Esophagus (tissue), 2 donors: ENCODE results near the gene KLRC1. TPM values are rescaled to one million over a fixed set of nuclear protein-coding genes. Genes with fewer than 3 reads are reported as not detected.
"Not testable (repeated sequence)": the region's sequence is repeated elsewhere in the genome, so short reads cannot be mapped to it uniquely, and the experiment has no call there.

Experiments used
- H3K27ac ChIP-seq, 2 donors: one replicate each; pipeline ENCODE4 v1.5.1; 2013; ENCODE audit warnings: low read depth in 2 of 2, mild to moderate bottlenecking in 2 of 2, inconsistent platforms in 1 of 2, low read length in 1 of 2, moderate library complexity in 1 of 2
- H3K27me3 ChIP-seq, 2 donors: one replicate each; pipeline ENCODE4 v1.6.1; 2013; ENCODE audit warnings: low read length in 2 of 2, control low read depth in 1 of 2, mild to moderate bottlenecking in 1 of 2; ENCODE audit not compliant: insufficient read depth in 2 of 2, control insufficient read depth in 1 of 2
- H3K36me3 ChIP-seq, 2 donors: one replicate each; pipeline ENCODE4 v1.6.1; 2013; ENCODE audit warnings: low read length in 1 of 2; ENCODE audit not compliant: control insufficient read depth in 2 of 2, insufficient read depth in 2 of 2
- H3K4me1 ChIP-seq, 2 donors: one replicate each; pipeline ENCODE4 v1.6.1; 2013; ENCODE audit warnings: low read length in 1 of 2; ENCODE audit not compliant: control insufficient read depth in 2 of 2, insufficient read depth in 2 of 2
- H3K4me3 ChIP-seq, 2 donors: one replicate each; pipeline ENCODE4 v1.5.1; 2013; ENCODE audit warnings: low read length in 2 of 2, mild to moderate bottlenecking in 2 of 2, low read depth in 1 of 2, moderate library complexity in 1 of 2
- H3K9me3 ChIP-seq, 2 donors: one replicate each; pipeline ENCODE4 v1.6.1; 2013; ENCODE audit warnings: mild to moderate bottlenecking in 2 of 2, low read depth in 1 of 2, low read length in 1 of 2, moderate library complexity in 1 of 2; ENCODE audit not compliant: control insufficient read depth in 2 of 2, insufficient read depth in 1 of 2
- WGBS, 2 donors: extraction: QIAGEN DNeasy Blood & Tissue Kit; methylation state at CpG; one replicate each; pipeline ENCODE4 v1.1.7; 2013; 5-methylcytosine and 5-hydroxymethylcytosine counted together
- polyA plus RNA-seq, 2 donors: library from polyadenylated mRNA; stranded (reverse); fragments of 200-250 nt; gene quantifications; one replicate each; pipeline ENCODE4 v1.2.3, GENCODE V29; 2013
- donor health status: healthy with polysubstance abuse.
- donor health status: Bipolar disorder and iron deficiency.

KLRC1 gene
- polyA plus RNA-seq, 2 donors = 0.65 to 0.78 TPM

GRCh38 chr12:10430623-10431022, 22.6 kb downstream of the KLRC1 start:
- H3K36me3 ChIP-seq, H3K27me3 ChIP-seq, H3K27ac ChIP-seq, H3K9me3 ChIP-seq, H3K4me3 ChIP-seq, H3K4me1 ChIP-seq: not testable (repeated sequence)
- WGBS, 2 donors = 77% methylated on average over 4 of the region's 4 CpGs

- not testable (repeated sequence) for H3K27me3 ChIP-seq, H3K4me3 ChIP-seq, H3K4me1 ChIP-seq, H3K9me3 ChIP-seq, H3K36me3 ChIP-seq, H3K27ac ChIP-seq
- WGBS, 2 donors = 87% methylated on average over 7 of the region's 8 CpGs
Observed at GRCh38 chr12:10425938-10426337, 27.2 kb downstream of the KLRC1 start.

DNA sequence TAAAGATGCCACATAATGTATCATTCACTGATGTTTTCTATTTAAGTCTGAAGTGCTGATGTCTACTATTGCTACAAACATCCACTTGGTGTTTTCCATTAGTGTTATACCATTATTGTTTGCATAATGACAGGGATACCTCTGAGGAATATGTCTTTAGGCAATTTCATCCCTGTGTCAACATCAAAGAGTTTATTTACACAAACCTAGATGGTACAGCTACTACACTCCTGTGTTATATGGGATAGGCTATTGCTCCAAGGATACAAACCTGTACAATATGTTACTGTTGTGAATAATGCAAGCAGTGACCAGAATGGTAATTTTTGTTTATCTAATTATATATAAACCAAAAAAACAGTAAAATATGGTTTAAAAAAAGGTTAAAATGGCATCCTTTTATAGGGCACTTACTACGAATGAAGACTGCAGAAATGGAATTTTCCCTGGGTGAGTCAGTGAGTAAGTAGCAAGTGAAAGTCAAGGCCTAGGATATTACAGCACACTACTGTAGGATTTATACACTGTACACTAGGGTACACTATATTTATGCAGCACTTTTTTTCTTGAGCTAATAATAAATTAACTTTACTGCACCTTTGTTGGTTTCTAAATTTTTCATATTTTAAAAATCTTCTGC, 28.8 kb downstream of the KLRC1 start:
- not testable (repeated sequence) for H3K4me3 ChIP-seq, H3K27me3 ChIP-seq, H3K9me3 ChIP-seq, H3K36me3 ChIP-seq, H3K27ac ChIP-seq, H3K4me1 ChIP-seq
- 56 to 80% methylated on average over 1 of the region's 1 CpG for WGBS, 2 donors

- not testable (repeated sequence) for H3K4me3 ChIP-seq, H3K27me3 ChIP-seq, H3K27ac ChIP-seq, H3K9me3 ChIP-seq, H3K4me1 ChIP-seq, H3K36me3 ChIP-seq
- 37 to 42% methylated on average over 2 of the region's 3 CpGs for WGBS, 2 donors
Observed at GRCh38 chr12:10422159-10422558, 31.0 kb downstream of the KLRC1 start.

- H3K27ac ChIP-seq, H3K9me3 ChIP-seq, H3K4me3 ChIP-seq, H3K4me1 ChIP-seq, H3K36me3 ChIP-seq, H3K27me3 ChIP-seq: not testable (repeated sequence)
- 13 to 26% methylated on average over 1 of the region's 1 CpG for WGBS, 2 donors
Observed at GRCh38 chr12:10420334-10420733, 32.8 kb downstream of the KLRC1 start, which contains the start of gene KLRC3. KLRC3 (minus strand) TSS chr12:10420595; CDS start chr12:10420550, 45 bp downstream.

DNA sequence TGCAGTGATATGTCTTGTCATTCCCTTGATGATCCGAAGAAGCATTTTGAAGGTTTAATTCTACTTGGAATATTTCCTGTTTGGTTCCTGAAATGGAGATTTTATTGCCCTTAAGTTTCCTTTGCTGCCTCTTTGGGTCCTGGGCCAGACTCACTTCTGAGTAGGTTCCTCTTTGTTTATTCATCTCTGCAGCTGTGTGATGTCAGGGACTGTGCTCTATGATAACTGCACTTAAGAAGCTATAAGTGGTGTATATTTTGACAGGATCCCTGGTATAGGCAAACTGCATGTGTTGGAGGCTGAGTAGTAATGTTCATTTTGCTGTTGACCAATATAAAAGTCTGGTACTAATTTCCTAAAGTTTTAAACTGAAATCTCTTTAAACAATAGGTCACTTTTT, 43.8 kb downstream of the KLRC1 start, which contains the start of gene KLRC4:
KLRC4 (minus strand) TSS at position 366 of the 400 bp plus-strand sequence; CDS start at position 184, 182 bp downstream.
- H3K36me3 ChIP-seq = no peaks in the 10 kb centered on the region
- no peak within 1 kb of the TSS for H3K27ac ChIP-seq
- H3K4me3 ChIP-seq = no peak within 1 kb of the TSS
- H3K4me1 ChIP-seq = peaks cover 0 to 2% of the 10 kb centered on the region in 2 donors
- H3K9me3 ChIP-seq = no peaks in the 10 kb centered on the region
- no peaks in the 10 kb centered on the region for H3K27me3 ChIP-seq
- WGBS, 2 donors = 0 to 47% methylated on average over 1 of the region's 1 CpG

GRCh38 chr12:10408842-10409241, 44.3 kb downstream of the KLRC1 start:
- H3K4me1 ChIP-seq = peaks cover 0 to 2% of the 10 kb centered on the region in 2 donors
- no peaks in the 10 kb centered on the region for H3K27me3 ChIP-seq
- no peaks in the 10 kb centered on the region for H3K9me3 ChIP-seq
- no peak overlapping the region for H3K4me3 ChIP-seq
- no peaks in the 10 kb centered on the region for H3K36me3 ChIP-seq
- WGBS, 2 donors = 75 to 76% methylated on average over 3 of the region's 3 CpGs
- no peak overlapping the region for H3K27ac ChIP-seq

- Histone ChIP-seq H3K9me3 (no peaks in the 10 kb centered on the region), H3K27me3 (no peaks in the 10 kb centered on the region), H3K4me3 (no peak overlapping the region), H3K36me3 (no peaks in the 10 kb centered on the region), H3K4me1 (peaks cover 0 to 2% of the 10 kb centered on the region in 2 donors), H3K27ac (no peak overlapping the region)
- 43 to 62% methylated on average over 4 of the region's 4 CpGs for WGBS, 2 donors
Observed at GRCh38 chr12:10406725-10407124, 46.5 kb downstream of the KLRC1 start.

DNA sequence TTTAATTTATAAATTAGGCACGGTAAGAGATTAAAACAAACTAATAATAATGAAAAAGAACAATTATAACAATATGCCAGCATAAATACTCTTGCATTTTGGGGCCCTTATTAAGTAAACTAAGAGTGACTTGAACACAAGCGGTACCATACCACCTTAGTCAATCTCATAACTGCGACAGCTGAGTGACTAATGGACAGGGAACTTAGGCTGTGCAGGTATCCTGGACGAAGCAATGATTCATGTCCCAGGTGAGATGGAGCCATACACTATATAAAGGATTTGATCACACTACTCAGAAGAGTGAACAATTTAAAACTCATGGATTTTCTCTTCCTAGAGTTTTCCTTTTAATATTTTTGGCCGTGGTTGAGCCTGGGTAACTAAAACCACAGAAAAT, 47.9 kb downstream of the KLRC1 start:
- H3K4me1 ChIP-seq = peaks cover 0 to 2% of the 10 kb centered on the region in 2 donors
- H3K36me3 ChIP-seq = no peaks in the 10 kb centered on the region
- H3K4me3 ChIP-seq = no peak overlapping the region
- WGBS, 2 donors = 88 to 90% methylated on average over 5 of the region's 5 CpGs
- H3K27ac ChIP-seq = no peak overlapping the region
- H3K27me3 ChIP-seq = no peaks in the 10 kb centered on the region
- H3K9me3 ChIP-seq = no peaks in the 10 kb centered on the region

DNA sequence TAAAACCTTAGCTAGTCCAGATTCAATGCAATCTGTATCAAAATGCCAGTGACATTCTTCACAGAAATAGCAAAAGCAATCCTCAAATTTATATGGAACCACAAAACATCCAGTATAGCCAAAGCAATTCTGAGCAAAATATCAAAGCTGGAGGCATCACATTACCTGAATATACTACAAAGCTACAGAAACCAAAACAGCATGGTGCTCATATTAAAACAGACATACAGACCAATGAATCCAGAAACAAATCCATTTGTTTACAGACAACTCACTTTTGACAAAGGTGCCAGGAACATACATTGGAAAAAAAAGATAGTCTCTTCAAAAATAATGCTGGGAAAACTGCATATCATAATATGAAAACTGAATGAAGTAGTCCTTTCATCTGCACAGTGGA, 48.4 kb downstream of the KLRC1 start:
- Histone ChIP-seq H3K4me3 (no peak overlapping the region), H3K9me3 (no peaks in the 10 kb centered on the region), H3K36me3 (no peaks in the 10 kb centered on the region), H3K27me3 (no peaks in the 10 kb centered on the region), H3K27ac (no peak overlapping the region), H3K4me1 (peaks cover 0 to 2% of the 10 kb centered on the region in 2 donors)
